Astrocyte (in vitro differentiated cells and primary cell): ENCODE data around the gene GCNT3. TPM values are rescaled to one million over a fixed set of nuclear protein-coding genes. Genes with fewer than 3 reads are reported as not detected.

Experiments used
- DNase-seq: peaks from one replicate; pipeline ENCODE4 v3.0.0-alpha.2; 2010; ENCODE audit warnings: low read depth
- FAIRE-seq: peaks from 2 replicates; lab custom pipeline; 2011; peaks lifted over from hg19 to GRCh38; lab: Jason Lieb, UNC
- H2AFZ ChIP-seq: 2 replicates; pipeline ENCODE4 v1.6.0; 2012; ENCODE audit warnings: low read depth, low read length, inconsistent platforms
- H3K27ac ChIP-seq: 2 replicates; pipeline ENCODE4 v1.5.1; 2011; ENCODE audit warnings: low read depth, low read length, inconsistent platforms
- H3K27me3 ChIP-seq: 2 replicates; pipeline ENCODE4 v1.6.0; 2011; ENCODE audit warnings: low read length, inconsistent platforms; ENCODE audit not compliant: insufficient read depth
- H3K36me3 ChIP-seq: 2 replicates; pipeline ENCODE4 v1.5.1; 2011; ENCODE audit warnings: low read length, inconsistent platforms; ENCODE audit not compliant: insufficient read depth
- H3K4me1 ChIP-seq: 2 replicates; pipeline ENCODE4 v1.5.1; 2011; ENCODE audit warnings: low read length, inconsistent platforms; ENCODE audit not compliant: insufficient read depth
- H3K4me2 ChIP-seq: 2 replicates; pipeline ENCODE4 v1.6.0; 2012; ENCODE audit warnings: low read length, inconsistent platforms
- H3K4me3 ChIP-seq: 2 replicates; pipeline ENCODE4 v1.5.1; 2011; ENCODE audit warnings: low read depth, mild to moderate bottlenecking, low read length, inconsistent platforms; ENCODE audit not compliant: insufficient read depth
- H3K79me2 ChIP-seq: 2 replicates; pipeline ENCODE4 v1.6.0; 2012; ENCODE audit warnings: mild to moderate bottlenecking, low read length, inconsistent platforms; ENCODE audit not compliant: insufficient read depth
- H3K9ac ChIP-seq: 2 replicates; pipeline ENCODE4 v1.6.0; 2012; ENCODE audit warnings: mild to moderate bottlenecking, low read length, inconsistent platforms
- H3K9me3 ChIP-seq: 2 replicates; pipeline ENCODE4 v1.5.1; 2012; ENCODE audit warnings: low read depth, mild to moderate bottlenecking, low read length, inconsistent platforms; ENCODE audit not compliant: insufficient read depth
- H4K20me1 ChIP-seq: 2 replicates; pipeline ENCODE4 v1.6.0; 2012; ENCODE audit warnings: low read length, inconsistent platforms; ENCODE audit not compliant: insufficient read depth
- H3K27ac Mint-ChIP-seq: one replicate; pipeline ENCODE4 v1.8.0; 2021; ENCODE audit warnings: mild to moderate bottlenecking, mixed read lengths; ENCODE audit not compliant: unreplicated experiment
- H3K27me3 Mint-ChIP-seq: one replicate; pipeline ENCODE4 v1.8.0; 2021; ENCODE audit warnings: low read depth, mixed read lengths; ENCODE audit not compliant: unreplicated experiment
- H3K36me3 Mint-ChIP-seq: one replicate; pipeline ENCODE4 v1.8.0; 2021; ENCODE audit warnings: low read depth, mixed read lengths; ENCODE audit not compliant: unreplicated experiment
- H3K4me1 Mint-ChIP-seq: one replicate; pipeline ENCODE4 v1.8.0; 2021; ENCODE audit warnings: low read depth, mixed read lengths; ENCODE audit not compliant: unreplicated experiment
- H3K4me3 Mint-ChIP-seq: one replicate; pipeline ENCODE4 v1.8.0; 2021; ENCODE audit warnings: mild to moderate bottlenecking, moderate library complexity, mixed read lengths; ENCODE audit not compliant: unreplicated experiment
- H3K9me3 Mint-ChIP-seq: one replicate; pipeline ENCODE4 v1.8.0; 2021; ENCODE audit warnings: mild to moderate bottlenecking, mixed read lengths; ENCODE audit not compliant: unreplicated experiment
- EZH2 ChIP-seq: IDR thresholded peaks from 2 replicates; pipeline ENCODE4 v1.6.1; 2012; ENCODE audit warnings: mild to moderate bottlenecking, low read length, inconsistent platforms; ENCODE audit not compliant: insufficient read depth
- total RNA-seq: library from RNA; stranded (reverse); gene quantifications from 2 replicates; pipeline ENCODE4 v1.2.1, GENCODE V29; 2021
- TF ChIP-seq, protein P1 (sequence below): IDR thresholded peaks from 2 replicates; pipeline ENCODE4 v1.5.1; 2011; ENCODE audit warnings: low read depth, mild to moderate bottlenecking, inconsistent platforms, low read length, moderate library complexity; ENCODE audit not compliant: insufficient read depth

The GCNT3 gene
- total RNA-seq, 1 donor from 2014 or later: 1.3 TPM

GRCh38 chr15:59646277-59646676 lies 34.7 kb downstream of the GCNT3 start:
- Histone ChIP-seq H3K9me3 (no peaks in the 10 kb centered on the region), H3K4me3 (no peak overlapping the region), H3K36me3 (peaks cover 45% of the 10 kb centered on the region), H4K20me1 (peaks cover 10% of the 10 kb centered on the region), H3K79me2 (peaks cover 8% of the 10 kb centered on the region), H3K9ac (no peak overlapping the region), H3K27ac (no peak overlapping the region), H3K4me1 (no peaks in the 10 kb centered on the region), H3K4me2 (no peak overlapping the region), H3K27me3 (no peaks in the 10 kb centered on the region), H2AFZ (no peak overlapping the region)
- Mint-ChIP-seq H3K4me3 (no peak overlapping the region), H3K36me3 (peaks cover 4% of the 10 kb centered on the region), H3K4me1 (peaks cover 10% of the 10 kb centered on the region), H3K9me3 (no peaks in the 10 kb centered on the region), H3K27ac (no peak overlapping the region), H3K27me3 (no peaks in the 10 kb centered on the region)
- DNase-seq: no peak
- no peak for FAIRE-seq
- TF ChIP-seq EZH2: no peak
- TF ChIP-seq, protein P1, sequence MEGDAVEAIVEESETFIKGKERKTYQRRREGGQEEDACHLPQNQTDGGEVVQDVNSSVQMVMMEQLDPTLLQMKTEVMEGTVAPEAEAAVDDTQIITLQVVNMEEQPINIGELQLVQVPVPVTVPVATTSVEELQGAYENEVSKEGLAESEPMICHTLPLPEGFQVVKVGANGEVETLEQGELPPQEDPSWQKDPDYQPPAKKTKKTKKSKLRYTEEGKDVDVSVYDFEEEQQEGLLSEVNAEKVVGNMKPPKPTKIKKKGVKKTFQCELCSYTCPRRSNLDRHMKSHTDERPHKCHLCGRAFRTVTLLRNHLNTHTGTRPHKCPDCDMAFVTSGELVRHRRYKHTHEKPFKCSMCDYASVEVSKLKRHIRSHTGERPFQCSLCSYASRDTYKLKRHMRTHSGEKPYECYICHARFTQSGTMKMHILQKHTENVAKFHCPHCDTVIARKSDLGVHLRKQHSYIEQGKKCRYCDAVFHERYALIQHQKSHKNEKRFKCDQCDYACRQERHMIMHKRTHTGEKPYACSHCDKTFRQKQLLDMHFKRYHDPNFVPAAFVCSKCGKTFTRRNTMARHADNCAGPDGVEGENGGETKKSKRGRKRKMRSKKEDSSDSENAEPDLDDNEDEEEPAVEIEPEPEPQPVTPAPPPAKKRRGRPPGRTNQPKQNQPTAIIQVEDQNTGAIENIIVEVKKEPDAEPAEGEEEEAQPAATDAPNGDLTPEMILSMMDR: no peak

GRCh38 chr15:59647085-59647484 lies 35.5 kb downstream of the GCNT3 start:
- H3K9me3 Mint-ChIP-seq: no peaks in the 10 kb centered on the region
- peaks cover 5% of the 10 kb centered on the region for H3K36me3 Mint-ChIP-seq
- Histone ChIP-seq H3K27me3 (no peaks in the 10 kb centered on the region), H2AFZ (no peak overlapping the region), H3K4me3 (no peak overlapping the region), H4K20me1 (peaks cover 10% of the 10 kb centered on the region), H3K9ac (no peak overlapping the region), H3K79me2 (peaks cover 12% of the 10 kb centered on the region), H3K4me2 (no peak overlapping the region), H3K36me3 (peaks cover 46% of the 10 kb centered on the region), H3K4me1 (no peaks in the 10 kb centered on the region), H3K9me3 (no peaks in the 10 kb centered on the region), H3K27ac (no peak overlapping the region)
- H3K27me3 Mint-ChIP-seq: no peaks in the 10 kb centered on the region
- FAIRE-seq (no peak), DNase-seq (no peak)
- H3K4me1 Mint-ChIP-seq: peaks cover 10% of the 10 kb centered on the region
- no peak overlapping the region for H3K27ac Mint-ChIP-seq
- H3K4me3 Mint-ChIP-seq: no peak overlapping the region
- TF ChIP-seq, protein P1: no peak
- no peak for TF ChIP-seq EZH2

DNA sequence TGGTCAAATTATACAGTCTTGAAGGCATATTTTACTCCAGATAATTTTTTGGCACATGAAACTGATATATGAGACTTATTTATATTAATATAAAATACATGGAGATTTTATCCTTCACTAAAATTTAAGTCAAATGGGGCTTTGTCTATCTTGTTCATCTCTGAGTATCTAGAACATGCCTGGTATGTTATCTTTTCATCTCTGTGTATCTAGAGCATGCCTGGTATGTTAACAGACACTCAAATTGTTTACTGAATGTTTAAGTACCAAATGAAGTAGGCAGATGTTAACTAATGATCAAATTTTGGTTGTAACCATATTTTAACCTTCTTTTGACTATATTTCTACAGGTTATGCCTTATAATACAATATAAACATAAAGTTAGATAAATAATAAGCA lies 38.0 kb downstream of the GCNT3 start:
- Histone ChIP-seq H3K4me3 (no peak overlapping the region), H3K79me2 (peaks cover 37% of the 10 kb centered on the region), H3K36me3 (peaks cover 40% of the 10 kb centered on the region), H2AFZ (no peak overlapping the region), H3K27ac (no peak overlapping the region), H4K20me1 (peaks cover 29% of the 10 kb centered on the region), H3K27me3 (no peaks in the 10 kb centered on the region), H3K9ac (no peak overlapping the region), H3K4me2 (no peak overlapping the region), H3K9me3 (no peaks in the 10 kb centered on the region), H3K4me1 (no peaks in the 10 kb centered on the region)
- Mint-ChIP-seq H3K27me3 (no peaks in the 10 kb centered on the region), H3K36me3 (peaks cover 6% of the 10 kb centered on the region), H3K4me1 (peaks cover 7% of the 10 kb centered on the region), H3K4me3 (no peak overlapping the region), H3K27ac (no peak overlapping the region), H3K9me3 (peaks cover 2% of the 10 kb centered on the region)
- FAIRE-seq (no peak), DNase-seq (no peak)
- TF ChIP-seq EZH2: no peak
- TF ChIP-seq, protein P1: no peak
